HEK293 (cell line): Measurements from ENCODE around the gene SSMEM1.

Source experiments
- CTCF ChIA-PET: fragments of 350-600 bp; formaldehyde crosslinking; extraction: SDS; loops from one replicate; lab custom pipeline; 2021; ENCODE audit warnings: antibody characterized with exemption; lab: Yijun Ruan, JAX
- POLR2A ChIA-PET: fragments of 300-600 bp; formaldehyde crosslinking; extraction: SDS; loops from one replicate; lab custom pipeline; 2020; ENCODE audit warnings: antibody characterized with exemption, inconsistent platforms; lab: Yijun Ruan, JAX
- H3K27ac ChIP-seq: fragments of 200-500 bp; sonication (Bioruptor generic); 2 replicates; pipeline ENCODE4 v1.5.1; 2014; ENCODE audit warnings: low read depth, low read length, control low read depth, inconsistent platforms; ENCODE audit errors: extremely low read depth
- H3K36me3 ChIP-seq, 2 experiments: fragments of 200-500 bp in 1 of 2; sonication (Bioruptor generic) in 1 of 2; 1 replicate in 1 of 2; 2 replicates in 1 of 2; pipeline ENCODE4 v1.5.1; 2014 to 2017; ENCODE audit warnings: inconsistent platforms in 2 of 2, low read length in 2 of 2; ENCODE audit not compliant: control insufficient read depth in 2 of 2, insufficient read depth in 1 of 2
- H3K4me1 ChIP-seq: fragments of 200-500 bp; sonication (Bioruptor generic); 2 replicates; pipeline ENCODE4 v1.5.1; 2014; ENCODE audit warnings: mild to moderate bottlenecking, low read length, inconsistent platforms; ENCODE audit not compliant: control insufficient read depth, insufficient read depth
- H3K4me3 ChIP-seq: 2 replicates; pipeline ENCODE4 v1.5.1; 2011; ENCODE audit warnings: low read depth, mild to moderate bottlenecking, control low read depth, low read length, moderate library complexity
- H3K9me3 ChIP-seq: fragments of 200-500 bp; sonication (Bioruptor generic); 2 replicates; pipeline ENCODE4 v1.5.1; 2014; ENCODE audit warnings: low read depth, low read length, inconsistent platforms; ENCODE audit not compliant: control insufficient read depth, insufficient read depth
- FEZF1 ChIP-seq: fragments of 450-650 bp; formaldehyde crosslinking; IDR thresholded peaks from 2 replicates; pipeline ENCODE4 v1.5.1; 2016; ENCODE audit warnings: missing biosample characterization, missing genetic modification characterization
- GFI1B ChIP-seq: fragments of 450-650 bp; formaldehyde crosslinking; IDR thresholded peaks from 2 replicates; pipeline ENCODE4 v1.5.1; 2016; ENCODE audit warnings: missing biosample characterization, missing genetic modification characterization
- HOXD13 ChIP-seq: sonication (generic); formaldehyde crosslinking; IDR thresholded peaks from 2 replicates; pipeline ENCODE4 v1.8.0; 2022; ENCODE audit warnings: missing genetic modification reagents, borderline replicate concordance
- SP3 ChIP-seq: fragments of 450-650 bp; formaldehyde crosslinking; IDR thresholded peaks from 2 replicates; pipeline ENCODE4 v1.5.1; 2016; ENCODE audit warnings: missing biosample characterization, missing genetic modification characterization
- WT1 ChIP-seq: fragments of 450-650 bp; formaldehyde crosslinking; IDR thresholded peaks from 2 replicates; pipeline ENCODE4 v1.5.1; 2016; ENCODE audit warnings: missing biosample characterization, missing genetic modification characterization
- ZBTB21 ChIP-seq: fragments of 450-650 bp; formaldehyde crosslinking; IDR thresholded peaks from 2 replicates; pipeline ENCODE4 v1.5.1; 2017; ENCODE audit warnings: missing biosample characterization, missing genetic modification characterization
- ZNF132 ChIP-seq: fragments of 450-650 bp; formaldehyde crosslinking; IDR thresholded peaks from 2 replicates; pipeline ENCODE4 v1.5.1; 2017; ENCODE audit warnings: missing biosample characterization, missing genetic modification characterization, borderline replicate concordance
- ZNF16 ChIP-seq: fragments of 450-650 bp; formaldehyde crosslinking; IDR thresholded peaks from 2 replicates; pipeline ENCODE4 v1.5.1; 2016; ENCODE audit warnings: low read depth, missing biosample characterization, missing genetic modification characterization
- ZNF211 ChIP-seq: fragments of 450-650 bp; formaldehyde crosslinking; IDR thresholded peaks from 2 replicates; pipeline ENCODE4 v1.5.1; 2016; ENCODE audit warnings: low read depth, missing biosample characterization, missing genetic modification characterization
- ZNF335 ChIP-seq: fragments of 450-650 bp; formaldehyde crosslinking; conservative IDR thresholded peaks from 2 replicates; pipeline ENCODE4 v1.5.1; 2016; ENCODE audit warnings: missing biosample characterization, missing genetic modification characterization
- ZNF433 ChIP-seq: fragments of 450-650 bp; formaldehyde crosslinking; IDR thresholded peaks from 2 replicates; pipeline ENCODE4 v1.5.1; 2016; ENCODE audit warnings: missing biosample characterization, missing genetic modification characterization, low read depth
- ZNF560 ChIP-seq: fragments of 450-650 bp; formaldehyde crosslinking; IDR thresholded peaks from 2 replicates; pipeline ENCODE4 v1.5.1; 2017; ENCODE audit warnings: missing biosample characterization, missing genetic modification characterization, borderline replicate concordance
- ZNF561 ChIP-seq: fragments of 450-650 bp; IDR thresholded peaks from 2 replicates; pipeline ENCODE4 v1.5.1; 2018; ENCODE audit warnings: missing biosample characterization, missing genetic modification characterization, borderline replicate concordance
- ZNF571 ChIP-seq: fragments of 450-650 bp; formaldehyde crosslinking; IDR thresholded peaks from 2 replicates; pipeline ENCODE4 v1.5.0; 2017; ENCODE audit warnings: missing biosample characterization, missing genetic modification characterization
- ZNF621 ChIP-seq: fragments of 450-650 bp; formaldehyde crosslinking; IDR thresholded peaks from 2 replicates; pipeline ENCODE4 v1.5.1; 2017; ENCODE audit warnings: missing biosample characterization, missing genetic modification characterization
- ZNF777 ChIP-seq: fragments of 450-650 bp; formaldehyde crosslinking; IDR thresholded peaks from 2 replicates; pipeline ENCODE4 v1.5.1; 2017; ENCODE audit warnings: missing biosample characterization, missing genetic modification characterization, borderline replicate concordance
- TF ChIP-seq, protein P1 (sequence below): fragments of 450-650 bp; formaldehyde crosslinking; IDR thresholded peaks from 2 replicates; pipeline ENCODE4 v1.5.1; 2016; ENCODE audit warnings: missing biosample characterization, missing genetic modification characterization
- TF ChIP-seq, protein P2 (sequence below): fragments of 450-650 bp; formaldehyde crosslinking; IDR thresholded peaks from 2 replicates; pipeline ENCODE4 v1.5.1; 2016; ENCODE audit warnings: missing biosample characterization, missing genetic modification characterization
- TF ChIP-seq, protein P3 (sequence below): fragments of 450-650 bp; formaldehyde crosslinking; IDR thresholded peaks from 2 replicates; pipeline ENCODE4 v1.5.1; 2017; ENCODE audit warnings: missing biosample characterization, missing genetic modification characterization
- TF ChIP-seq, protein P4 (sequence below): sonication (generic); formaldehyde crosslinking; IDR thresholded peaks from 2 replicates; pipeline ENCODE4 v1.8.1; 2022; ENCODE audit warnings: mild to moderate bottlenecking, moderate library complexity, missing genetic modification reagents
- TF ChIP-seq, protein P5 (sequence below): fragments of 450-650 bp; formaldehyde crosslinking; IDR thresholded peaks from 2 replicates; pipeline ENCODE4 v1.5.1; 2016; ENCODE audit warnings: missing biosample characterization, missing genetic modification characterization

The SSMEM1 gene

DNA sequence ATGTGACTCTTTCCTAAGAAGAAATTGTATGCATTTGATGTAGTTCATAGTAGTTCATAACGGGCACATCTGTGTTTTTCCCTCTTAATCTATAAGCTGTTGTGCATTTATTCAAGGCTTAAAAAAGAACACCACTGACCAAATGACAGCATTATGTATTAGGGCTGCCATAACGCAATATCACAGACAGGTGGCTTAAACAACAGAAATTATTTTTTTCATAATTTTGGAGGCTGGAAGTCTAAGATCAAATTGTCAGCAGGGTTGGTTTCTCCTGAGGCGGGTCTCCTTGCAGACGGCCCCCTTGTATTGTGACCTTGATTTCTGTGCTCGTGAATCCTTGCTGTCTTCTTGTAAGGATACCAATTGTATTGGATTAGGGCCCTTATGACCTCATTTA, 627 bp upstream of the SSMEM1 start (continued):
- TF ChIP-seq, protein P1, sequence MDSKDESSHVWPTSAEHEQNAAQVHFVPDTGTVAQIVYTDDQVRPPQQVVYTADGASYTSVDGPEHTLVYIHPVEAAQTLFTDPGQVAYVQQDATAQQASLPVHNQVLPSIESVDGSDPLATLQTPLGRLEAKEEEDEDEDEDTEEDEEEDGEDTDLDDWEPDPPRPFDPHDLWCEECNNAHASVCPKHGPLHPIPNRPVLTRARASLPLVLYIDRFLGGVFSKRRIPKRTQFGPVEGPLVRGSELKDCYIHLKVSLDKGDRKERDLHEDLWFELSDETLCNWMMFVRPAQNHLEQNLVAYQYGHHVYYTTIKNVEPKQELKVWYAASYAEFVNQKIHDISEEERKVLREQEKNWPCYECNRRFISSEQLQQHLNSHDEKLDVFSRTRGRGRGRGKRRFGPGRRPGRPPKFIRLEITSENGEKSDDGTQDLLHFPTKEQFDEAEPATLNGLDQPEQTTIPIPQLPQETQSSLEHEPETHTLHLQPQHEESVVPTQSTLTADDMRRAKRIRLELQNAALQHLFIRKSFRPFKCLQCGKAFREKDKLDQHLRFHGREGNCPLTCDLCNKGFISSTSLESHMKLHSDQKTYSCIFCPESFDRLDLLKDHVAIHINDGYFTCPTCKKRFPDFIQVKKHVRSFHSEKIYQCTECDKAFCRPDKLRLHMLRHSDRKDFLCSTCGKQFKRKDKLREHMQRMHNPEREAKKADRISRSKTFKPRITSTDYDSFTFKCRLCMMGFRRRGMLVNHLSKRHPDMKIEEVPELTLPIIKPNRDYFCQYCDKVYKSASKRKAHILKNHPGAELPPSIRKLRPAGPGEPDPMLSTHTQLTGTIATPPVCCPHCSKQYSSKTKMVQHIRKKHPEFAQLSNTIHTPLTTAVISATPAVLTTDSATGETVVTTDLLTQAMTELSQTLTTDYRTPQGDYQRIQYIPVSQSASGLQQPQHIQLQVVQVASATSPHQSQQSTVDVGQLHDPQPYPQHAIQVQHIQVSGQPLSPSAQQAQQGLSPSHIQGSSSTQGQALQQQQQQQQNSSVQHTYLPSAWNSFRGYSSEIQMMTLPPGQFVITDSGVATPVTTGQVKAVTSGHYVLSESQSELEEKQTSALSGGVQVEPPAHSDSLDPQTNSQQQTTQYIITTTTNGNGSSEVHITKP (tag by site-specific recombination): no peak
- no peak for TF ChIP-seq FEZF1 (tag by site-specific recombination)
- TF ChIP-seq, all 188 proteins: peak for 0

DNA sequence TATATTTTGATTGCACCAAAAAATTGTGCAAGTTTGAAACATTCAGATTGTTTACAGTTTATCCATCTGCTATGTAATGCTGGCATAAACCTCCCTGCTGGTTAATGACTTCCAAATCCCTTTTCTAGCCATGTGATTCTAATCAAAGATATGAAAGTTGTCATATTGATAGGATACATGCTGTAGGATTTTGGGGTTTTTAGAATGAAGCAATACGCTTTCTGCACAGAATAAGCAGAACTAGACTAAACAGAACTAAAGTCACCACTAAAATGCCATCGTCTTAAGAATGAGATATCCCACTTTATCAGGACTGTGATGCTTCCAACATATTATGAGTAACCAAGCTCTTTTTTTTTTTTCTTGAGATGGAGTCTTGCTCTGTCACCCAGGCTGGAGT, 856 bp downstream of the SSMEM1 start:
- ChIA-PET CTCF (interaction anchor here (0.6 to 1.2 kb wide), 2 partner anchors 8 to 136 kb away, joined by 3 read pairs; no protein-coding TSS in a partner anchor), POLR2A (no interaction called here)
- no peaks in the 10 kb centered on the region for H3K9me3 ChIP-seq
- peaks cover 0 to 4% of the 10 kb centered on the region in 2 experiments; a peak in 1 of 3 replicates for H3K36me3 ChIP-seq
- H3K4me3 ChIP-seq: no peak overlapping the region
- TF ChIP-seq ZNF16 (tag by site-specific recombination) (no peak), ZNF621 (no peak), HOXD13 (CRISPR knock-in tag) (no peak), ZNF132 (tag by site-specific recombination) (no peak), ZBTB21 (tag by site-specific recombination) (no peak), ZNF571 (tag by site-specific recombination) (no peak), ZNF211 (tag by site-specific recombination) (no peak), ZNF335 (tag by site-specific recombination) (no peak), ZNF433 (tag by site-specific recombination) (no peak), ZNF561 (no peak), GFI1B (tag by site-specific recombination) (no peak), SP3 (no peak), ZNF560 (no peak), ZNF777 (tag by site-specific recombination) (no peak), WT1 (tag by site-specific recombination) (no peak)
- TF ChIP-seq, protein P2, sequence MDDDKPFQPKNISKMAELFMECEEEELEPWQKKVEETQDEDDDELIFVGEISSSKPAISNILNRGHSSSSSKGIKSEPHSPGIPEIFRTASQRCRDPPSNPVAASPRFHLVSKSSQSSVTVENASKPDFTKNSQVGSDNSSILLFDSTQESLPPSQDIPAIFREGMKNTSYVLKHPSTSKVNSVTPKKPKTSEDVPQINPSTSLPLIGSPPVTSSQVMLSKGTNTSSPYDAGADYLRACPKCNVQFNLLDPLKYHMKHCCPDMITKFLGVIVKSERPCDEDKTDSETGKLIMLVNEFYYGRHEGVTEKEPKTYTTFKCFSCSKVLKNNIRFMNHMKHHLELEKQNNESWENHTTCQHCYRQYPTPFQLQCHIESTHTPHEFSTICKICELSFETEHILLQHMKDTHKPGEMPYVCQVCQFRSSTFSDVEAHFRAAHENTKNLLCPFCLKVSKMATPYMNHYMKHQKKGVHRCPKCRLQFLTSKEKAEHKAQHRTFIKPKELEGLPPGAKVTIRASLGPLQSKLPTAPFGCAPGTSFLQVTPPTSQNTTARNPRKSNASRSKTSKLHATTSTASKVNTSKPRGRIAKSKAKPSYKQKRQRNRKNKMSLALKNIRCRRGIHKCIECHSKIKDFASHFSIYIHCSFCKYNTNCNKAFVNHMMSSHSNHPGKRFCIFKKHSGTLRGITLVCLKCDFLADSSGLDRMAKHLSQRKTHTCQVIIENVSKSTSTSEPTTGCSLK (tag by site-specific recombination): no peak
- TF ChIP-seq, protein P1 (tag by site-specific recombination): no peak
- TF ChIP-seq, protein P3, sequence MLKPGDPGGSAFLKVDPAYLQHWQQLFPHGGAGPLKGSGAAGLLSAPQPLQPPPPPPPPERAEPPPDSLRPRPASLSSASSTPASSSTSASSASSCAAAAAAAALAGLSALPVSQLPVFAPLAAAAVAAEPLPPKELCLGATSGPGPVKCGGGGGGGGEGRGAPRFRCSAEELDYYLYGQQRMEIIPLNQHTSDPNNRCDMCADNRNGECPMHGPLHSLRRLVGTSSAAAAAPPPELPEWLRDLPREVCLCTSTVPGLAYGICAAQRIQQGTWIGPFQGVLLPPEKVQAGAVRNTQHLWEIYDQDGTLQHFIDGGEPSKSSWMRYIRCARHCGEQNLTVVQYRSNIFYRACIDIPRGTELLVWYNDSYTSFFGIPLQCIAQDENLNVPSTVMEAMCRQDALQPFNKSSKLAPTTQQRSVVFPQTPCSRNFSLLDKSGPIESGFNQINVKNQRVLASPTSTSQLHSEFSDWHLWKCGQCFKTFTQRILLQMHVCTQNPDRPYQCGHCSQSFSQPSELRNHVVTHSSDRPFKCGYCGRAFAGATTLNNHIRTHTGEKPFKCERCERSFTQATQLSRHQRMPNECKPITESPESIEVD: no peak
- TF ChIP-seq, protein P4, sequence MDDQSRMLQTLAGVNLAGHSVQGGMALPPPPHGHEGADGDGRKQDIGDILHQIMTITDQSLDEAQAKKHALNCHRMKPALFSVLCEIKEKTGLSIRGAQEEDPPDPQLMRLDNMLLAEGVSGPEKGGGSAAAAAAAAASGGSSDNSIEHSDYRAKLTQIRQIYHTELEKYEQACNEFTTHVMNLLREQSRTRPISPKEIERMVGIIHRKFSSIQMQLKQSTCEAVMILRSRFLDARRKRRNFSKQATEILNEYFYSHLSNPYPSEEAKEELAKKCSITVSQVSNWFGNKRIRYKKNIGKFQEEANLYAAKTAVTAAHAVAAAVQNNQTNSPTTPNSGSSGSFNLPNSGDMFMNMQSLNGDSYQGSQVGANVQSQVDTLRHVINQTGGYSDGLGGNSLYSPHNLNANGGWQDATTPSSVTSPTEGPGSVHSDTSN (CRISPR knock-in tag): no peak
- TF ChIP-seq, protein P5, sequence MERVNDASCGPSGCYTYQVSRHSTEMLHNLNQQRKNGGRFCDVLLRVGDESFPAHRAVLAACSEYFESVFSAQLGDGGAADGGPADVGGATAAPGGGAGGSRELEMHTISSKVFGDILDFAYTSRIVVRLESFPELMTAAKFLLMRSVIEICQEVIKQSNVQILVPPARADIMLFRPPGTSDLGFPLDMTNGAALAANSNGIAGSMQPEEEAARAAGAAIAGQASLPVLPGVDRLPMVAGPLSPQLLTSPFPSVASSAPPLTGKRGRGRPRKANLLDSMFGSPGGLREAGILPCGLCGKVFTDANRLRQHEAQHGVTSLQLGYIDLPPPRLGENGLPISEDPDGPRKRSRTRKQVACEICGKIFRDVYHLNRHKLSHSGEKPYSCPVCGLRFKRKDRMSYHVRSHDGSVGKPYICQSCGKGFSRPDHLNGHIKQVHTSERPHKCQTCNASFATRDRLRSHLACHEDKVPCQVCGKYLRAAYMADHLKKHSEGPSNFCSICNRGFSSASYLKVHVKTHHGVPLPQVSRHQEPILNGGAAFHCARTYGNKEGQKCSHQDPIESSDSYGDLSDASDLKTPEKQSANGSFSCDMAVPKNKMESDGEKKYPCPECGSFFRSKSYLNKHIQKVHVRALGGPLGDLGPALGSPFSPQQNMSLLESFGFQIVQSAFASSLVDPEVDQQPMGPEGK (tag by site-specific recombination): no peak
- TF ChIP-seq, all 188 proteins: peak for 0
- Histone ChIP-seq H3K4me1 (no peaks in the 10 kb centered on the region), H3K27ac (no peak overlapping the region)
